HG02610 (cell line): ENCODE measurements around the gene BCLAF3.

ENCODE experiments used
- ATAC-seq: cut with Tn5 transposase; IDR thresholded peaks from one replicate; pipeline ENCODE4 v1.9.1; 2021; ENCODE audit warnings: mild to moderate bottlenecking, moderate library complexity; ENCODE audit not compliant: unreplicated experiment

The BCLAF3 gene

DNA sequence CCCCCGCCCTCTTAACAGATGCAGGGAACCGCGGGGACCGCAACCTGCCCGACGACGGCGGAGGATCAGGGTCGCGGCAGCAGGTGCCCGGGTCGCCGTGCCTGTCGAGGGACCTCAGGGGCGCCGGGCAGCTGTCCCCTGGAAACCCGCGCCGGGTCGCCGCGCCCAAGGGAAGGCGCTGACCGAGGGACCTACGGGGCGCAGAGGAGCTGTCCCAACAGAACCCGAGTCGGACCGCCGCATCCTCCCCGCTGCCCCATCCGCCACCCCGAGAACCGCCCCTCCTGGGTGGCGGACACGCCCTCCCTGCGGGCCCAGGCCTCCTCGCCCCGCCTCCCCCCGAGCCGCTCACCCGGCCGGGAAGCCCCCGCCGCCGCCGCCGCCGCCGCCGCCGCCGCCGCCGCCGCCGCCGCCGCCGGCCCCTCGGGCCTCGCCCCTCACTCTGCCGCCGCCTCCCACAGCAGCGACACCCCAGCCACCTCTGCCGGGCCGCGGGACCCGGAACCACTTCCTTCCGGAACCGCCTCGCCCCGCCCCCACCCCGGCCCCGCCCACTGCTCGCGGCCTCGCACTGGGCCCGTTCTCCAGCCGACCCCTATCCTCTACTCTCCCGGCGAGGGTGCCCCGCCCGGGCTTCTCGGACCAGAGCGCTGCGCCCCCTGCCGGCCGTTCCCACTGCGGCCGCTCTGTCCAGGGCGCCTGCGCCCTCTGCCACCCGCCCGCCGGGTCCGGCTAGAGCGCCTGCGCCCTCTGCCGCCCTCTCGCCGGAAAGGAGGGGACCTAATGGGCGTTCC is at the start of gene BCLAF3:
TSS of gene BCLAF3 (minus strand) at position 506 of the 794 bp plus-strand sequence. CDS start 20,797 bp downstream, outside the sequence.
- peak; percentile 97 for ATAC-seq

DNA sequence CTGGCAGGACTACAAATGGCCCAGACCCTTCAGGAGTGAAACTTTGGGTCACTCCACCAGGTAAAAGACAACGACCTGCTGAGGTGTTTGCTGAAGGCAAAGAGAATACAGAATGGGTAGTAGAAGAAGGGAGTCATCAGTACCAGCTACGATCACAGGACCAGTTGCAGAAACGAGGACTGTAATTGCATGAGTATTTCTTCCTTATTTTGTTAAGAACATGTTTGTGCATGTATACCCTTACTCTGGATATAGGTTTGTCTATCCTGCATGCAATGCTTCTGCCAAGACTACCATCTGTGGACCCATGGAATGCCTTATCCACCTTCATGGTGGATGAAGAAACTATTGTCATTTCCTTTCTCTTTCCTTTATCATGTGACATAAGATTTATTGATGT is 48.1 kb upstream of the BCLAF3 start:
- no peak for ATAC-seq

DNA sequence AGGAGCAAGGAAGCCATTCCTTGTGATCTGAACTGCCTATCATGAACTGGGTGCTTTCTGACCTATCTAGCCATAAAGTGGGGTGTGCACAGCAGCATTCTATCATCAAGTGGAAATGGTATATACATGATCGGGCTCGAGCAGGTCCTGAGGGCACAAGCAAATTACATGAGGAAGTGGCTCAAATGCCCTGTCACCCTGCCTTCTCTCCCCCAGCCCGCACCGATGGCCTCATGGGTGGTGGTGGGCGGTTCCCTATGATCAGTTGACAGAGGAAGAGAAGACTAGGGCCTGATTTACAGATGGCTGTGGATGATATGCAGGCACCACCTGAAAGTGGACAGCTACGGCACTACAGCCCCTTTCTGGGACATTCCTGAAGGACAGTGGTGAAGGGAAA is 46.3 kb upstream of the BCLAF3 start:
- no peak for ATAC-seq

DNA sequence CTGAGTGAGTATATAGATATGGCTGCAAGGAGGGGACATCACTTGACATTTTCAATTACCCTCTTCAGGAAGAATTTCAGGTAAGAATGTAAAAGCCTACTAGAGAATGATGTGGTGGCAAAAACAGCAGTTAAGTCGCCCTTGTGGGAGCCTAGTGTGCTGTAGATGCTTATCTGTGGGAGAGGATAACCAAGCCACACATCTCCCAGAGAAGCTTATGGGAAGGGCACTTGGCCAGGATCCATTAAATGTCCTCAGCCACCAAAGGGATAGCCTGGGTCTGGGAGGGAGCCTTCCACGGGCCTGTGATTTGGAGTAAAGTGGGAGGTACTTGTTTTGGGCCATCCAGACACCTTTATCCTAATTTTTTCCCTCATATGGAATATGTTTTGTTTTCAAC is 41.3 kb upstream of the BCLAF3 start:
- ATAC-seq = no peak

DNA sequence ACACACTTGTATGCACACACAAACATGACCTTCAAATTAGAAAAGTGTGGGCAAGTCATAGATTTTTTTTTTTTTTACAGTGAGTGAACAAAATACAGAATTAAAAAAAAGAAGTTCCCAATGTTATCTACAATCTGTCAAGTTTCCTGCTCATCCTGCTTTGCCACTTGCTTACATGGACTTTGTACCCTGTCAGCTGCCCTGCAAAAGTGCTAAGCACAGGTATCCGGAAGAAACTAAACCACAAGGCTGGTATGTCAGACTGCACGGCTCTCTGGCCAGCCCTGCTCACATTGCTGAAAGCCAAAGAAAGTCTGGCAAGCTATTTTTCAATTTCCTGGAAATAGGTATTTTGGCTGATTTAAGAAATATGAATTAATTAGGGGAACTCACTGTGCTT is 38.9 kb upstream of the BCLAF3 start:
- no peak for ATAC-seq

DNA sequence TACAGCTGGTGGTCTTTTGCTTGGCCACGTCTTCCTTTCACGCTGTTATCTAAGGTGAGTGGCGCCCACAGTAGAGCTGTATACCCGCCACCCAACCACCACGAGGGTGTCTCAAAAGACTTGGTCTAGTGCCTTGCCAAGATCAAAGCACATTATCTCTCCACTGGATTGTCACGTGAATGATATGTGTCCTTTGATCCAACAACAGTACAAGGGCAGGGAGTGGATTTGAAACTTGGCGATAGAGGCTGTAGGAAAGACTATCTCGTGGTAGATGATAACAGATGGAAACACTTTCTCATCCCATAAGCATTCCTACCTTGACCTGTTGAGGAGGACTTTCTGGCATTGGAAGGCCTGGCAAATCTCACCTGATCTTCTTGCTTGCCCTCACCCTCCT is 37.7 kb upstream of the BCLAF3 start:
- ATAC-seq = no peak

DNA sequence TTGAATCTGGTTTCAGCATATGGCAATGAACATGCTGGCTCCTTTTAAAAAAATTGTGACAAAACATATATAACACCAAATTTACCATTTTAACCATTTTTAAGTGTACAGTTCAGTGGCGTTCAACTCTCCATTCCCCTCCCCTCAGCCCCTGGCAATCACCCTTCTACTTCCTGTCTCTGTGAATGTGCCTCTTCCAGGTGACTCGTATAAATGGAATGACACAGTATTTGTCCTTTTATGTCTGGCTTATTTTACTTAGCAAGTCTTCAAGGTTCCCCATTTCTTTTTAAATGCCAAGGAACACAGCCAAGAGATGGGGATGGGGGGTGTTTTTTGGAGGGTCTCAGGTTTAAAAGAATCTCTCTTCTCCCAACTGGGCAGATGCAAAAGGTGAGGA is 35.4 kb upstream of the BCLAF3 start:
- ATAC-seq = no peak

DNA sequence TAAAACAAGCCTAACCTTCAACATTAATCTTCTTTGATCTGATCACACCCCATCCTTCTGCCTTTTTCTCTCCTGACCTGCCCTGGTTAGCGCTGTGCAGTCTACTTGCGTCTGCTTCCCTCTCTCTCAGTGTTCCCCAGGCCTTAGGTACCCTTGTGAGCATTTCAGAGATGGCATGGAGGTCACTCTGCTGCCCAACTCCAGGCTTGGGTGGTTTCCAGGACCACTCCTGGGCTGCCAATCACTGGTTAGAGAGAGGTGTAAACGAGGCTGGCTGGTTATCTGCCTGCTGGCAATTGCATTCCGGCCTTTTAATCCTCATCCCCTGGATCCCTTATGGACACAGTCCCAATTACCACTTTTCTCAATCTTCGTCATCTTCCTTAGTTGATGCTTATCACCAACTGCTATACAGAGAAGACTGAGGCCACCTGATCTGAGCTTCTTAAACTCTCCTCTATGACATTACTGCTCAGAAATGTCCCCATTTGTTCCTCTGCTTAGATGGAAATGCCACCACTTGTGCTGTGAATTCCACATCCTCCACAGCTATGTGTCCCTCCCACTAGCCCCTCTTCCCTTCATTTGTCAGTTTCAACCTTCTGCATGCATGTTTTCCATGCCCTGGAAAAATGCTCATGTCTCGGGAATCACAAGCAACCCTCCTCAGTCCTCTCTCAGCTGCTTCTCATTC is 29.0 kb upstream of the BCLAF3 start:
- ATAC-seq = no peak

DNA sequence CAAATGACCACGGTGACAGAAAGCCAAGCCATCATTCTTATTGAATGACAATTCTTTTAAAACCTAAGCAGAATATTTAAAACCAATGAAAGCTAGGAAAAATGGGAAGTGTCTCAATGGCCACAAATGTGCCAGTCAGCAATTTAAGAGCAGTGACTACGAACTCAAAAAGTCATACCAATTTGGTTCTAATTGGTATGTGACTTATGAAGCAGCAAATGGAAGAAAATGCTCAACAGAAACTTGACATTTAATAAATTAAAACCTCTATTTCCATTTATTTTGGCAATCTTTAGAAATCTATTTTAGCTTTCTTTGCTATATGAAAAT is 25.7 kb upstream of the BCLAF3 start:
- ATAC-seq = no peak

DNA sequence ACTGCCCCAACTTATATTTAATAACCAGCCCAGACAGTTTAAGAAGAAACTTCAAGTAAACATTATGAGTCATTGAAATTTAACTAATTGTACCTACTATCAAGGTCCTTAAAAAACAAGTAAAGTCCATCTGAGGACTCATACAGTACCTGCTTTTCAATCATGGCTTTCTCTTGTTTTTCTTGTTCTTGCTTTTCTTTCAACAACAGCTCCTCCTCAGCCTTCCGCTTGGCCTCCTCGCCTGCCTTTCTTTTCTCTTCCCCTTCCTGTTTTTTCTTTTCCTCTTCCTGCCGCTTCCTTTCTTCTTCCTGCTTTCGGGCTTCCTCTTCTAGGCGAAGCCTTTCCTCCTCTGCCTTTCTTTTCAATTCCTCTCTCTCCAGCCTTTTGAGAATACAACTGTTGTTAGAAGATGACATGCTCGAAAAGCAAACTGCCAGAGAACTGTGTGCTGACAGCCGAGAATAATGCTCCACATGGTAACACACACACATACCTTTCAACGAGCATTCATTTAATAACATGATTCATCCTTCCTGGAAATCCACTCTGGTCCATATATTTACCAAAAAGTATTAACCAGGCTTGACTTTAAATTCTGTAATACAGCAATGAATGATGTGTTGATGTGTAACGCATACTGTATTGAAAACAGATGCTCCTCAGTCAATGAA is 25.2 kb upstream of the BCLAF3 start:
- ATAC-seq = no peak

DNA sequence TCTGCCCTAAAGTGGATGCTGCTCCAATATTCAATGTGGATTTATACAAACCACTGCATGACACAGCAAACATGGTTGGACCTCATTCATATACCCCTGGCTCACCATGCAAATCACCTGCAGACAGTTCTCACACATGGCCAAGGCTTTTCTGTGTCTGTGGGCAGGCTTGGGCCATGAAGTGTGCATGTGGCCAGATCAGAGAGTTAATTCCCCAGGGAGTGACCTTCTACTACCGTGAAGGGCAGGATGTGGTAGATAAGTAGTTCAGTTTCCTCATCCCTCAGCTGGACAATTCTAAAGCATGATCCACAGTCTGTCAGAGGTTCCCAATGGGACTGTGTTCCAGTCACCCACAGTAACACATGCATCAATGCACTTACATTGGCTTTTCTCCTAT is 24.6 kb upstream of the BCLAF3 start:
- no peak for ATAC-seq

DNA sequence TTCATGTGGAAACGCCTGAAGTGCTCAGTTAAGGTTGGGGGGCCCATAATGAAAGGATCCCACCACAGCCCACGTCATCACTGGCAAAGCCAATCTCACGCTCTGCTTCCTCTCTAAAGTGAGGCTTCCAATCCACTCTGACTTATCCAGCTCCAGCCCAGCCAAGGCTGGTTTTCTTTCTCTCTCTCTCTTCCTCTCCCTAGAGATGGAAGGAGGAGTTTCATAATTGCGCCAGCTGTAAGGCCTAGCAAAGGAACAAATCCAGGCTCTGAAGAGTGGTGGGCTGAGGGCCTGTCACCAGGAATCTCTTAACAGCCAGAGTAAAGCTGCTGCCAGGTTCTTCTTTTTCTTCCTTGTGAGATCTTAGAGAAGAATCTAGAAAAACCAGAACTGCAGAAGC is 20.7 kb upstream of the BCLAF3 start:
- no peak for ATAC-seq

DNA sequence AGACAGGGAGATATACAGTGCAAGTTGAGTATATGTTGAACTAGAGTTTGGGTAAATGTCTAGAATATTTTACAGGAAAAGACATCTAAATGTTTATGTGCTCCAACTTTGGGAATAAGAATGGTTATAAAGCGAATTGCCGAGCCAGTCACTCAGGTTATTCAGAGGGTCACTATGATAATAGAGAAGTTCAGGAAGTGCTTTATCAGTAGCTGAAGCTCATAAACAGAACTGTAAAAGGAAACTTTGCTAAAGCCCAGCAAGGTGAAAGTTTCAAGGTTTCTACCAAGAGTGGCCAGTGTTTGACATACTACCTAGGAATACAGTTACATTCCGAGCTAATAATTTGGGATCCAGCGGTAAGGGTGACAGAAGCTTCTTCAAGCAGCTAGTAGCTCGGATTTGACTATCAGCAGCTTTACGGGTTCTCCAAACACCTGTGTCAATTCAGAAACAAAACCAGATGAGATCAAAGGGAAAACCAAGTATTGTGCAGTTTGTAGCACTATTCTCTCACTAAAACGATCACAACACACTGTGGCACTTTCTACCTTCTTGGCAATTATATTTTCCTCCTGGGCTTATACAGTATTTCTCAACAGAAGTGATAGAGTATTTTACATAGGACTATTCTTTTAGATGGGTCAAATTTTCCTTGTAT is 17.2 kb upstream of the BCLAF3 start:
- ATAC-seq = no peak

DNA sequence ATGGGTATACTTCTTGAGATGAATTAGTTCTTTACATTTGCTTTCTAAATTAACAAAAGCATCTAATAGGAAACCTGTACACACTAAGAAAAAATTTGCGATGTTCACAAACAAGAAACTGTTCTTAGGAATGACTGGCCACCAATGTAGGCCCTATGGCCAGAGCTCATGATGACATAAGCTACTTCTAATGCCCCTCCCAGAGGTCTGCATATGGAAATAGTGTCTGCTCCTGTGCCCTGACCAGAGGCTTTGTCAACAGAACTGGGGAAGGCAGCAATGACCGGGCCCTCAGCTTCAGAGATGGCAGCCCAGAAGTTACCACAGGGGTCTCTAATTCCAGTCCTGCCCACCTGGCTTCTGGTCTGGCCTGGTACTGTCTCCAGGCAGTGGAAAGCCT is 15.0 kb upstream of the BCLAF3 start:
- ATAC-seq = no peak

DNA sequence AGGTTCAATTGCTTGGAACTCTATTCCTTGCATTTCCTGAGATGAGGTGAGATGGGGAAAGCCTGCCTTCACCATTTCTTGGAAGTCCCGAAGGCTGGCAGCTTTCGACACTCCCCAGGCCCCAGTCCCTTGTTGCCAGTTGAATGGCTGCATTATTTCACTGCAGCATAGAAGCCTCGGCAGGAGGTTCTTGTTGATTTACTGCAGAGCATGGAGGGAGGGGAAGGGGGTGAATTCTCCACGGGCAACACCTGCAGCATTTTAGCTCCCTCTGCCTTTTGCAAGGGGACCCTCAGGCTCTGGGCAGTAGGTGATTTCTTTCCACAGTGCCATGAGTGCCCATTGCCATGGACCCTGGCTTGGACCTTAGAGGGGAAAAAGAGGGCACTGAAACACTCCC is 10.7 kb upstream of the BCLAF3 start:
- ATAC-seq = no peak

DNA sequence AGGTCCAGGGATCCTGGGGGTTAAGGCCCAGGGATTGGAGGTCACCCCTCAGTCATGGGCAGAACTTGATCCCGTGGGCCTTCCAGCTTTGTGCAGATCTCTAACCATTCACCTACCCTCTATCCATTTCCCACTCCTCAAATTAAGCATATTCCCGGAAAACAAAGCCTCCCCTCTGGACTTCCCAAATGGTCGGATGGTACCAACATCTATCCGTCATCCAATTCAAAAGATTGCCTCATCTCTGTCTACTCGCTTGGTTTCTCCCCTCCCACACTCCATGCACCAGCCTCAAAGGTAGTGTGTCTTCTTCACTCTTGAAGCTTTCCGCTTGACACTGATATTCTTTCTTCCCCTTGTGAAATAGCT is 473 bp upstream of the BCLAF3 start:
- ATAC-seq = no peak

DNA sequence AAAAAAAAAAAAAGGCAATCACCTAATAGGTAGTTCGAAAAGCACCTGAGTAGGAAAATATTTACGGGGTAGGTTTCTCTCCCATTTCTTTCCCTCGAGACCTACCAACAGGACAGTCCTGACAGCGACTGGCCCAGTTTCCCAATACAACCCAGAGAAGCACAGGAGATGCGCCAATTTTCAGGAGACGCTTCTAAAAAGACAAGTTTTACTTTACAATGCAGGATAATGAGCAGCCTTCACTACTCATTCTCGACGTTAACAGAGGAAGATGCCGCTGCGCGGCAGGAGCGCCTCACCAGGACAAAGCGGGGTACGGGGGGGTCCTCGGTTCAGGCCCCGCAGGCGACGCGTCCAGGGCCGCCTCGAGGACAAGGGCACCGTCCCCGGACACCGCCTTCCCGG is 708 bp downstream of the BCLAF3 start:
- ATAC-seq = peak; percentile 23

DNA sequence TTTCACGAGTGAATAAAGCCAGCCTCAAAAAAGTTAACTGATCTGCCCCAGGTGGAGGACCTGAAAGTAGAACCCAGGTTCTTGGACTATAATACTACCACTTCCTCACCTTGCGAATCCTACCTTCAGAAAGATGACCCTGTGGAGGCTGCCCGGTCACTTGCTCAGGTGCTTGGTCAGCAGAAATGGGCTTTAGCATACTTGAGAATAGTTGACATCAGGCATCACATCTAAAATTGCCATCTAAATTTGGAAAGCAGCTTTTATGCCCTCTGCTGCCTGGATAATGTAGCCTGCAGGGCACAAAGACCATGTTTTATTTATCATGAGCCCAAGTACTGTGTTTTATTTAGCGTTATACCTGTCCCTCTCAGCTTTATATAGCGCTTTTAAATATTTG is 3.0 kb downstream of the BCLAF3 start:
- ATAC-seq = no peak

DNA sequence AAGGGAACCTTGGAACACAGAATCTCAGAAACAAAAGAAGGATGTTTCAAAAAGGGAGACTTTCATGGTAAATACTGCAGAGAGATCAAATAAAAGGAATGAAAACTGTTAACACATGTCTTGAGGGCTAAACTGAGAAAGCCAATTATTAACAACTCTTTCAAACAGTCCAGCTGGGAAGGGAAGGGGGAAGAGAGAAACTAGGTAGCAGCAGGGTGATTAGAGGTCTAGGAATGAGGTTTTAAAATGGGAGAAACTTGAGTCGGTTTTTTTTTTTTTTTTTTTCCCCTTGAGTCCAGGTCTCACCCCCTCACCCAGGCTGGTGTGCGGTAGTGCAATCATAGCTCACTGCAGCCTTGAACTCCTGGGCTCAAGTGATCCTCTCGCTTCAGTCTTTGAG is 4.3 kb downstream of the BCLAF3 start:
- ATAC-seq = no peak

DNA sequence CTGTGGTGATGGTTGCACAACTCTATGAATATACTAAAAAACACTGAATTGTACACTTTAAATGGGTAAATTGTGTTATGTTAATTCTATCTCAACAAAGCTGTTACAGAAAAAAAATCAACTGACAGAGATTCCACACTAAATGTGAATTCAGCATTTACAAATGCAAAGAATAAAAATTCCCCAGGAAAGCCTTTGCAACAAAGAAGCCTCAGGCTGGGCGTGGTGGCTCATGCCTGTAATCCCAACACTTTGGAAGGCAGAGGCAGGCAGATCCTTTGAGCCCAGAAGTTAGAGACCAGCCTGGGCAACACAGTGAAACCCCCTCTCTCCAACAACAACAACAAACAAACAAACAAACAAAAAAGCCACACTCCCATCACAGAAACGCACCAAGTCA is 8.9 kb downstream of the BCLAF3 start:
- no peak for ATAC-seq

DNA sequence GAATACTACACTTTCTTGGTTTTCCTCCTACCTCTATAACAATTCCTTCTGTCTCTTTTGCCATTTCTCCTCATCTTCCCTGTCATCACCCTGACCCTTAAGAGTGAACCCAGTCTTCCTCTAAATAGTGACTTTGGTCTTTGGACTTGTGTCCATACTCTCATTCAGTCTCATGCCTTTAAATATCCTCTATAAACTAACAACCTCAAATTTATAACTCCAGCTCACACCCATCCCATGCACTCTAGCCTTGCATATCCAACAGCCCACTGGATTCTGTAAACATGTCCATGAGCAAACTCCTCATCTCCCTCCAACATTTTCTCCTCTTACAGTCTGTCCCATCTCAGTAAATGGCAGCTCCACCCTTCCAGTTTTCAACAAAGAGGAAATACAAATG is 15.0 kb downstream of the BCLAF3 start:
- ATAC-seq = no peak

DNA sequence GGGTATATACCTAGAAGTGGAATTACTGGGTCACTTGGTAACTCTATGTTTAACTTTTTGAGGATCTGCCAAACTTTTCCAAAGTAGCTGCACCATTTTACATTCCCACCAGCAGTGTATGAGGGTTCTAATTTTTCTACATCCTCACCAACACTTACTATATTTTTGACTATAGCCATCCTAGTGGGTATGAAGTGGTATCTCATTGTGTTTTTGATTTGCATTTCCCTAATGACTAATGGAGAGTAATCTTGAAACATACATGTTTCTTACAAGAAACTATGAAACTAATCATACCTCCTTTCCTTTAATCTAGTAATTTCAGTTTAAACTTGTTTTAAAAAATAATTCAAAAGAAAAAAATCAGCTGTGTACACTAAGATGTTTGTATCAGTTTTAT is 17.9 kb downstream of the BCLAF3 start:
- ATAC-seq = no peak
